GM12891 (cell line): Measurements from ENCODE around the gene MTERF2. TPM values are rescaled to one million over a fixed set of nuclear protein-coding genes. Genes with fewer than 3 reads are reported as not detected.
"Not testable (repeated sequence)": the region's sequence is repeated elsewhere in the genome, so short reads cannot be mapped to it uniquely, and the experiment has no call there.

ENCODE experiments used
- DNase-seq: peaks from one replicate; pipeline ENCODE4 v3.0.0; 2011; ENCODE audit warnings: low spot score; ENCODE audit not compliant: insufficient read length
- FAIRE-seq: peaks from 2 replicates; lab custom pipeline; 2011; peaks lifted over from hg19 to GRCh38; lab: Jason Lieb, UNC
- PAX5 ChIP-seq: IDR thresholded peaks from 2 replicates; pipeline ENCODE4 v1.6.1; 2011; ENCODE audit warnings: low read length, moderate library complexity, mild to moderate bottlenecking; ENCODE audit not compliant: insufficient read depth, severe bottlenecking
- POLR2A ChIP-seq: IDR thresholded peaks from 2 replicates; pipeline ENCODE4 v1.6.1; 2011; ENCODE audit warnings: low read depth, low read length, control low read depth
- POLR2AphosphoS5 ChIP-seq: IDR thresholded peaks from 2 replicates; pipeline ENCODE4 v1.6.1; 2011; ENCODE audit warnings: low read depth, low read length, control low read depth
- POU2F2 ChIP-seq: IDR thresholded peaks from 2 replicates; pipeline ENCODE4 v1.6.1; 2011; ENCODE audit warnings: low read depth, mild to moderate bottlenecking, control low read depth, low read length, moderate library complexity
- SPI1 ChIP-seq: IDR thresholded peaks from 2 replicates; pipeline ENCODE4 v1.6.1; 2011; ENCODE audit warnings: low read depth, low read length, control low read depth
- TAF1 ChIP-seq: IDR thresholded peaks from 2 replicates; pipeline ENCODE4 v1.6.1; 2011; ENCODE audit warnings: low read depth, low read length, control low read depth
- polyA plus RNA-seq: library from polyadenylated mRNA; unstranded; fragments of >200 nt; gene quantifications from one replicate; pipeline ENCODE4 v1.2.1, GENCODE V29; 2012; ENCODE audit warnings: low read depth, missing spikeins, inconsistent platforms; ENCODE audit not compliant: missing spikeins

MTERF2 gene
- 6.2 TPM for polyA plus RNA-seq

- peak; percentile 95 for FAIRE-seq
- TF ChIP-seq SPI1 (no peak), PAX5 (no peak), POLR2A (no peak), TAF1 (no peak), POU2F2 (no peak), POLR2AphosphoS5 (no peak)
- peak; percentile 86 for DNase-seq
Observed at GRCh38 chr12:106986625-106987389, at the start of gene MTERF2. MTERF2 (minus strand) TSS chr12:106987146; CDS start chr12:106978714, 8,432 bp downstream.

DNA sequence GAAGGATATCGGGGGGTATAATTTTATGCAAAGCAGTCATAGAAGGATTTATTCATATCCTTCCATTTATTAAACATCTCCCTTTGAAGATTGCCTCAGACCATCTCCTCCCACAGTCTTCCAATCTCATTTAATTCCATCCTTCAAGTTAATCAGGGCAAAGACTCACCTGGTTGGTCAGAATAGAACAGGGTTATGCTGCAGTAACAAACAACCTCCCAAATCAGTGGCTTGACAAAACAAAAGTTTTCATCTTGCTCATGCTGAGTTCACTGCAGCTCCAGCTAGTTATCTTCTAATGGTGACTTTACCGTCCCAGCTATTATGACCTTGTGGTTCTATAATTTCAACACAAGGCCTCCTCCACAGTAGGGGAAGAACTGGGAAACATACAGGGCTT lies 48.8 kb upstream of the MTERF2 start:
- no peak for DNase-seq
- TF ChIP-seq POU2F2 (no peak), POLR2AphosphoS5 (no peak), POLR2A (no peak), PAX5 (no peak), TAF1 (no peak), SPI1 (no peak)
- FAIRE-seq, result no peak

DNA sequence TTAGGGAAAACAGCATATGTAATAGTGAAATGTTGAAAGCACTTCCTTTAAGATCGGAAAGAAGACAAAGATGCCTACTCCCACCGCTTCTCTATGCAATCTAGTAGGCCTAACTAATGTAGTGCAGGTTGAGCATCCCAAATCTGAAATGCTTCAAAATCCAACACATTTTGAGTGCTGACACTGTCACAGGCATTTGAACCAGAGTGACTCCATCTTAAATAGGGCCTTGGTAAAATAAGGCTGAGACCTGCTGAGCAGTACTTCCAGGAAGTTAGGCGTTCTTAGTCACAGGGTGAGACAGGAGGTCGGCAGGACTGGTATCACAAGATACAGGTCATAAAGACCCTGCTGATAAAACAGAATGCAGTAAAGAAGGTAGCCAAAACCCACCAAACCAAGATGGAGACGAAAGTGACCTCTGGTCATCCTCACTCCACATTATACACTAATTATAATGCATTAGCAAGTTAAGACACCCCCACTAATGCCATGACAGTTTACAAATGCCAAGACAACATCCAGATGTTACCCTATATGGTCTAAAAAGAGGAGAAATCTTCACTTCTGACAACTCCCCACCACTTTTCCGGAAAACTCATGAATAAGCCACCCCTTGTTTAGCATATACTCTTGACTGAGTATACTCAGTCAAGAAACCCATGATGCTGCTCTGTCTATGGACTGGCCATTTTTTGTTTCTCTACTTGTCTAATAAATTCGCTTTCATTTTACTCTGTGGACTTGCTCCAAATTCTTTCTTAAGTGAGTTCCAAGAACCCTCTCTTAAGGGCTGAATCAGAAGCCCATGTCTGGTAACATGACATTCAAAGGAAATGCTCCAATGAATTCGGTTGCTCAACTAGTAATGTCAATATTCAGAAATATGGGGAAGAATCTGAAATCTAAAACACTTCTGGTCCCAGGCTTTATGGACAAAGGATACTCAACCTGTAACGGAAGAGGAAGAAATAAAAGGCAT lies 47.1 kb upstream of the MTERF2 start:
- DNase-seq (no peak), FAIRE-seq (no peak)
- TF ChIP-seq POU2F2 (no peak), TAF1 (no peak), PAX5 (no peak), SPI1 (no peak), POLR2A (no peak), POLR2AphosphoS5 (no peak)

DNA sequence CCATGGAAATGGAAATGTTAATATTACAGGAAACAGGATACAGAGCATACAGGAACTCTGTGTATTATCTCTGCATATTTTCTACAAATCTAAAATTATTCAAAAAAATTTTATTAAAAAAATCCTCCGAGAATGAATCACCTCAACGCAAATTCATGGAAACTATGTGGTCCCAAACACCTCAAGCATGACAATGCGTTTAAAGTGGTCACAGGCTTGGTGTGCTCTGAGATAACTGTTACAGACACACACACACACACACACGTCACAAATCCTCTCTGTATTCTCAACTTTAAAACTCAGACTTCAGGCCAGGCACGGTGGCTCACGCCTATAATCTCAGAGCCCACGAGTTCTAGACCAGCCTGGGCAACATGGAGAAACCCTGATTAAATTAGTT lies 45.3 kb upstream of the MTERF2 start:
- FAIRE-seq (no peak), DNase-seq (no peak)
- TF ChIP-seq TAF1, result no peak
- no peak for TF ChIP-seq POLR2AphosphoS5
- TF ChIP-seq POLR2A, result no peak
- no peak for TF ChIP-seq SPI1
- no peak for TF ChIP-seq PAX5
- no peak for TF ChIP-seq POU2F2

- no peak for TF ChIP-seq PAX5
- TF ChIP-seq POLR2AphosphoS5, result no peak
- TF ChIP-seq POU2F2, result no peak
- TF ChIP-seq POLR2A, result no peak
- TF ChIP-seq TAF1, result no peak
- TF ChIP-seq SPI1, result no peak
- DNase-seq (no peak), FAIRE-seq (no peak)
Observed at GRCh38 chr12:107031061-107031460, 44.1 kb upstream of the MTERF2 start.

DNA sequence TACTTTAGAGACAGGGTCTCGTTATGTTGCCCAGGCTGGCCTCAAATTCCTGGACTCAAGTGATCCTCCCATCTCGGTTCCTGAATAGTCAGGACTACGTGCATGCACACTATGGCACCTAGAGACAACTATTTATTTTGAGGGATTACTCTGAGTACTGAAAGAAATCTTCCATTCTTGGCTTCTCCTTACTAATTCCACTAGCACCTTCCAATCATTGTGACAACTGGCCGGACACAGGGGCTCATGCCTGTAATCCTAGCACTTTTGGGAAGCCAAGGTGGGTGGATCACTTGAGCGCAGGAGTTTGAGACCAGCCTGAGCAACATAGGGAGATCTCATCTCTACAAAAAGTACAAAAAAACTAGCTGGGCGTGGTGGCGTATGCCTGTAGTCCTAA lies 42.1 kb upstream of the MTERF2 start:
- FAIRE-seq, result no peak
- TF ChIP-seq POU2F2 (no peak), POLR2A (no peak), PAX5 (no peak)
- no peak for DNase-seq

DNA sequence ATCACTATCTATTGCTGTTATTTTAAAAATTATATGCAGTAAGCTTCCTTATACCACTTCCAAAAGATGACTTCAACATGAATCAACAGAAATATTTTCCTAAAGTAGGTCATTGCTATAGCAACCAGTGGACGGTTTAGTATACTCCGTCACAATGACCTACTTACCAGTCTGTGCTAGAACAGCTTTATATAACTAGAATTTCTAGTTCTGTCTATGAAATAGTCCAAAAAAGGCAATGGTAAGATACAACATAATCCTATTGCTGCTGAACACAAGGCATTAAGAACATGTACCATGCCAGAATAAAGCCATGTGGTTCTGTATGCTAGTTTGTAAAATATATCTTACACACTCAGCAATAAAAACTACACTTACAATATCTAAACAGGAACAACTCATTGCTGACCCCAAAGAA lies 40.7 kb upstream of the MTERF2 start:
- DNase-seq (no peak), FAIRE-seq (no peak)
- no peak for TF ChIP-seq POLR2AphosphoS5
- TF ChIP-seq SPI1, result no peak
- no peak for TF ChIP-seq POU2F2
- TF ChIP-seq TAF1, result no peak
- TF ChIP-seq PAX5, result no peak
- no peak for TF ChIP-seq POLR2A

DNA sequence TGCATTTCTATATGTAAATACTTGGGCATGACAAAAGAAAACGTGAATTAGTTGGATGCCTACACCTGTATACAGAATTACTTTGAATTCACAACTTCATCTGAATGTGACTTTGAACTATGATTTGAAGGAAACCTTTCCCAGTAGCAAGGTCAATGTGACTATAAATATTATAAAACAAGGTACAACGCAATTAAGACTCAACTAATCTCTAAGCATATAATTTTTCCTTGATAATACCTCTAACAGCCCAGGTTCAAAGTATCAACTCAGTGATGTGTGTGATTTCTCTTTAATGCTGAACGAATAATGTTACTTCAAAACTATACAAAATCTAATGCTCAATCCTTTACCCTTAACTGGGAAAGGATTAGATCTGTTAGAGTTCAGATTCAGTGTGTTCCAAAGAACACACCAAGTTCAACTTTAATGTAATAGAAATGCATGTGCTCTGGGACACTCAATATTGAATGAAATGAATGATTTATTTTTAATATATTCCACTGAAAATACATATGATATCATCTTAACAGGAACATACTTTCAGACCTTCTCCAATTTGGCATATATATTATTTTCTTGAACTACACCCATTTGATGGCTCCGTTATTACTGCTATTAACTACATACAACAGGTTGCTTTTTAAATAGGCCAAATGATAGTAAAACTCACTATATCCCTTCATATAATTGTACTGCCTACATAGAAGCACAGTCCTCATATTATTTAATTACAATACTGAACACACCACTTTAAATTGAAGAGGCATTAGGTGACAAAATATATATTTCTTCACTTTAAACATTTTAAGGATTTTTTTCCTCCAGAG lies 40.1 kb upstream of the MTERF2 start:
- DNase-seq, result no peak
- no peak for FAIRE-seq
- TF ChIP-seq POU2F2 (no peak), SPI1 (no peak), PAX5 (no peak), TAF1 (no peak), POLR2AphosphoS5 (no peak), POLR2A (no peak)

DNA sequence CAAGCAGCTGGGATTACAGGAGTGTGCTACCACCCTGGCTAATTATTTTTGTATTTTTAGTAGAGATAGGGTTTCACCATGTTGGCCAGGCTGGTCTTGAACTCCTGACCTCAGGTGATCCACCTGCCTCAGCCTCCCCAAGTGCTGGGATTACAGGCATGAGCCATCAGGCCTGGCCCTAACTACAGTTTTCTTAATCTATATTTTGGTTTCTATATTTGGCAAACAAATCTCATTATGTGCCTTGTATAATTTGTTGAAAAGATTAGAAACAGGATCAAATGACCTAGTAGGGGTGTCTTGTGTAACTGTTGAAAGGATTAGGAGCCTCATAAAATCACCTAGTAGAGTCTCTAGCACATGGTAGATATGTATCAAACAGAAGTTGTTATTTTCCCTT lies 39.4 kb upstream of the MTERF2 start:
- FAIRE-seq, result not testable (repeated sequence)

More for the DNA sequence above, 39.4 kb upstream of the MTERF2 start:
- DNase-seq, result not testable (repeated sequence)
